GM13976 (cell line): ENCODE measurements around the gene CNOT1.
A peak's percentile ranks its signal among the peaks of the same experiment; 100 is the strongest.

Experiments used
- DNase-seq: peaks from one replicate; pipeline ENCODE4 v3.0.0; 2012; ENCODE audit warnings: low spot score
- in situ Hi-C: fragments of 300-500 bp; cut with MboI; formaldehyde crosslinking; loops from one replicate; pipeline ENCODE4 v1.12.0; 2022; ENCODE audit warnings: low sequenced_read_pairs, mixed read lengths, inconsistent platforms; ENCODE audit not compliant: unreplicated experiment
- TF ChIP-seq, protein P1 (sequence below): IDR thresholded peaks from 2 replicates; pipeline ENCODE4 v1.5.1; 2012; ENCODE audit warnings: borderline replicate concordance, mild to moderate bottlenecking; ENCODE audit not compliant: insufficient read depth; ENCODE audit errors: extremely low read depth, missing control alignments, control extremely low read depth

CNOT1 gene

GRCh38 chr16:58509256-58510096 lies 120.2 kb downstream of the CNOT1 start:
- in situ Hi-C loops: loop anchor here (10.0 kb wide), 2 partner anchors 145 to 245 kb away; no protein-coding TSS in a partner anchor
- TF ChIP-seq, protein P1, sequence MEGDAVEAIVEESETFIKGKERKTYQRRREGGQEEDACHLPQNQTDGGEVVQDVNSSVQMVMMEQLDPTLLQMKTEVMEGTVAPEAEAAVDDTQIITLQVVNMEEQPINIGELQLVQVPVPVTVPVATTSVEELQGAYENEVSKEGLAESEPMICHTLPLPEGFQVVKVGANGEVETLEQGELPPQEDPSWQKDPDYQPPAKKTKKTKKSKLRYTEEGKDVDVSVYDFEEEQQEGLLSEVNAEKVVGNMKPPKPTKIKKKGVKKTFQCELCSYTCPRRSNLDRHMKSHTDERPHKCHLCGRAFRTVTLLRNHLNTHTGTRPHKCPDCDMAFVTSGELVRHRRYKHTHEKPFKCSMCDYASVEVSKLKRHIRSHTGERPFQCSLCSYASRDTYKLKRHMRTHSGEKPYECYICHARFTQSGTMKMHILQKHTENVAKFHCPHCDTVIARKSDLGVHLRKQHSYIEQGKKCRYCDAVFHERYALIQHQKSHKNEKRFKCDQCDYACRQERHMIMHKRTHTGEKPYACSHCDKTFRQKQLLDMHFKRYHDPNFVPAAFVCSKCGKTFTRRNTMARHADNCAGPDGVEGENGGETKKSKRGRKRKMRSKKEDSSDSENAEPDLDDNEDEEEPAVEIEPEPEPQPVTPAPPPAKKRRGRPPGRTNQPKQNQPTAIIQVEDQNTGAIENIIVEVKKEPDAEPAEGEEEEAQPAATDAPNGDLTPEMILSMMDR: no peak

GRCh38 chr16:58508671-58509251 lies 120.9 kb downstream of the CNOT1 start:
- peak; percentile 18 for DNase-seq
- in situ Hi-C loops: loop anchor here (10.0 kb wide), 1 partner anchor 246 kb away; no protein-coding TSS in a partner anchor
- TF ChIP-seq, protein P1: no peak

More at GRCh38 chr16:58509256-58510096, 120.2 kb downstream of the CNOT1 start:
- peak; percentile 16 for DNase-seq

DNA sequence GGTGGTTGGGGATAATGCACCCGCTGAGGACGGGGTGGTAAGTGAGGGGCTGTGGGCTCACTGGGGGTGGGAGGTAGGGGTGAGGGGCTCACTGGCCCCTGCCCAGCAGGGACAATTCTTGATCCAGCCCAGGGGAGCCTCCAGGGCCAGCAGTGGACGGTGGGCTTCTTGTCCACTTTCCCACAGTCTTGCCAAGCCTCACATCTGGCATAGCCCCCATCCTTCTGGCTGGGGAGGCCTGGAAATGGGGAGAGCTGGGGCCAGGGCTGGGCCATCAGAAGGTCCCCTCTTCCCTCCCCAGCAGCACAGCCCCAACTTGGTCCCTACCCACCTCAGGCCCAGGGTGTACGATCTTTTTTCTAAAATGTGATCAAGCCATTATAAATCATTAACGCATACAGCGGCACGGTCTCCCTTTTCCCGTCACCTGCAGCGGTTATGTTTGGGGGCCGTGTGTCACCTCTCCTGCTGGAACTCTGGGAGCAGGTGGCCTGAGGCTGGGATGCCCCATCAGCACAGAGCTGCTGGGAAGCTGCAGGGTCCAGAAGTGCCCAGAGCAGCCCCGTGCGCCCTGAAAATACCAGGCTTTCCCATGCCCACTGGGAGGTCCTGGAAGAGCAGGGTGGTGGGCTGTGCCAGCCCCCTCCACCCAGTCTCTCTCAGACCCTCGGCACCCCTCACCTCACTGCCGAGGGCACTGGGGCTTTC lies 121.5 kb downstream of the CNOT1 start:
- in situ Hi-C loops: loop anchor here (10.0 kb wide), 1 partner anchor 247 kb away; no protein-coding TSS in a partner anchor
- no peak for DNase-seq
- TF ChIP-seq, protein P1: no peak

DNA sequence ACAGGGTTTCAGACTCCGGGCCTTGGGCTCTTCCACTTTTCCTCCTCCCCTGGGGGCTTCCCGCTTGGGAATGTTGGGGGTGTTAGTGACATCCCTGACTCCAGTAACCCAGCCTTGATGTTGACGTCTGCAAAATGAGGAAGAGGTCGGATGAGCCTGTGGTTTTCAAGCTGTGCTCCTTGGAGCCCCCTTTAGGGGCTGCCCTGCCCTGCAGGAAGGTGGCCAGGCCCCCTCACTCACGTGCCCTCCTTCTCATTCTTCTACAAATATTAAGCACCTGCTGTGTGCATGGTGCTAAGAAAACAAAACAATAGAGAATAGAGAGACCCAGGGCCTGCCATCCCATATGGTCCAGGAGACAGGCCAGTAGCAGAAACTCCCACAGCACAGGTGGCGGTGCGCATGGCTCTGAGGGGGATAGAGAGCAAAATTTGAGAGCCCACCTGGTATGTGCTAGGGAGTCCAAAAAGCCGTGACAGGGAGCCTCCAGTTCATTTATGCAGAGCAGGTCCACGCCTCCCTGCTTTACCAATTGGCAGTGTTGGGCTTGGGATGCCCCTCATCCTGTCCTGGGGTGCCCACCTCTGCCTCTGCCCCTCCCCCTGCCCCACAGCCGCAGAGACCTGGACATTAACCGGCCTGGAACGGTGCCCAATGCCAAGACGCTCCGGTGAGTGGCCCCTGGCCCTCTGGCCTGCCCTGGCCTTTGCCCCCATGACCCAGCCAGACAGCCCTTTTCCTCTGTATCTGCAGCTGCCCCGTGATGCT lies 122.2 kb downstream of the CNOT1 start:
- in situ Hi-C loops: loop anchor here (10.0 kb wide), 1 partner anchor 247 kb away; no protein-coding TSS in a partner anchor
- TF ChIP-seq, protein P1: no peak
- no peak for DNase-seq

- peak; percentile 15 for DNase-seq
- TF ChIP-seq, protein P1: no peak
- in situ Hi-C loops: loop anchor here (10.0 kb wide), 1 partner anchor 248 kb away; no protein-coding TSS in a partner anchor
Observed at GRCh38 chr16:58506241-58507194, 123.1 kb downstream of the CNOT1 start.
